Upper lobe of right lung (tissue), 1 donor: ENCODE results near the gene KLK15. TPM values are rescaled to one million over a fixed set of nuclear protein-coding genes. Genes with fewer than 3 reads are reported as not detected.
"Not testable (repeated sequence)": the region's sequence is repeated elsewhere in the genome, so short reads cannot be mapped to it uniquely, and the experiment has no call there.

ENCODE experiments used
- ATAC-seq: fragments of 200-7000 bp; cut with Tn5 transposase; one replicate; pipeline ENCODE4 v1.9.1; 2020; ENCODE audit warnings: mild to moderate bottlenecking, moderate library complexity
- DNase-seq: peaks from one replicate; pipeline ENCODE4 v3.0.0-alpha.2; 2020
- H3K27ac ChIP-seq: fragments of 200-600 bp; one replicate; pipeline ENCODE4 v1.8.0; 2022
- H3K27me3 ChIP-seq: fragments of 200-600 bp; one replicate; pipeline ENCODE4 v1.8.0; 2022; ENCODE audit warnings: mild to moderate bottlenecking
- H3K36me3 ChIP-seq: fragments of 200-600 bp; one replicate; pipeline ENCODE4 v1.8.0; 2022
- H3K4me1 ChIP-seq: fragments of 200-600 bp; one replicate; pipeline ENCODE4 v1.8.0; 2022
- H3K4me3 ChIP-seq: fragments of 200-600 bp; one replicate; pipeline ENCODE4 v1.8.0; 2022; ENCODE audit warnings: mild to moderate bottlenecking
- H3K9me3 ChIP-seq: fragments of 200-600 bp; one replicate; pipeline ENCODE4 v1.8.0; 2022
- intact Hi-C: fragments of 100-400 bp; cut with DNase I; formaldehyde crosslinking; loops from one replicate; pipeline ENCODE4 v1.11.0; 2022
- total RNA-seq: library from RNA; stranded (reverse); fragmentation: NEBNext Ultra II Directional; extraction: Animal tissue kit (Norgen Biotek cat#: 25700); gene quantifications from one replicate; pipeline ENCODE4 v1.2.1, GENCODE V29; 2021
- TF ChIP-seq, protein P1 (sequence below): fragments of 200-600 bp; IDR thresholded peaks from one replicate; pipeline ENCODE4 v1.8.0; 2022; ENCODE audit warnings: antibody characterized with exemption
- donor health status: DM: no; HTN: yes; CAD: no; lungs with severe emphysema.

The KLK15 gene
- total RNA-seq, 1 donor from 2014 or later: not detected

DNA sequence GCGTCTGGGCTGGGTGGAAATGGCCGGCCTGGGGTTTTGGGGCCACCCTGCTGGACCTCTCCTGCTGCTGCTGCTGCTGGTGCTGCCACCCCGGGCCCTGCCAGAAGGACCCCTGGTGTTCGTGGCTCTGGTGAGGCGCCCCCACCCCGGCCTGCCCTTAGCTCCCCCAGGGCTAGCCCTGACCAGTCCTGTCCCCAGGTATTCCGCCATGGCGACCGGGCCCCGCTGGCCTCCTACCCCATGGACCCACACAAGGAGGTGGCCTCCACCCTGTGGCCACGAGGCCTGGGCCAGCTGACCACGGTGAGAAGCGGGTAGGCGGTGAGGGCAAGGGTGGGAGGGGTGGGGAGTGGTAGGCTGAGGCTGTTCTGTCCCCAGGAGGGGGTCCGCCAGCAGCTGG lies 43.0 kb downstream of the KLK15 start, which contains the start of gene ACP4:
TSS of gene ACP4 (plus strand) at position 20 of the 400 bp plus-strand sequence. CDS start at position 20, 0 bp downstream.
- H3K27ac ChIP-seq: no peak within 1 kb of the TSS
- TF ChIP-seq, protein P1, sequence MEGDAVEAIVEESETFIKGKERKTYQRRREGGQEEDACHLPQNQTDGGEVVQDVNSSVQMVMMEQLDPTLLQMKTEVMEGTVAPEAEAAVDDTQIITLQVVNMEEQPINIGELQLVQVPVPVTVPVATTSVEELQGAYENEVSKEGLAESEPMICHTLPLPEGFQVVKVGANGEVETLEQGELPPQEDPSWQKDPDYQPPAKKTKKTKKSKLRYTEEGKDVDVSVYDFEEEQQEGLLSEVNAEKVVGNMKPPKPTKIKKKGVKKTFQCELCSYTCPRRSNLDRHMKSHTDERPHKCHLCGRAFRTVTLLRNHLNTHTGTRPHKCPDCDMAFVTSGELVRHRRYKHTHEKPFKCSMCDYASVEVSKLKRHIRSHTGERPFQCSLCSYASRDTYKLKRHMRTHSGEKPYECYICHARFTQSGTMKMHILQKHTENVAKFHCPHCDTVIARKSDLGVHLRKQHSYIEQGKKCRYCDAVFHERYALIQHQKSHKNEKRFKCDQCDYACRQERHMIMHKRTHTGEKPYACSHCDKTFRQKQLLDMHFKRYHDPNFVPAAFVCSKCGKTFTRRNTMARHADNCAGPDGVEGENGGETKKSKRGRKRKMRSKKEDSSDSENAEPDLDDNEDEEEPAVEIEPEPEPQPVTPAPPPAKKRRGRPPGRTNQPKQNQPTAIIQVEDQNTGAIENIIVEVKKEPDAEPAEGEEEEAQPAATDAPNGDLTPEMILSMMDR: no peak
- no peak within 1 kb of the TSS for H3K4me3 ChIP-seq
- ATAC-seq (peak; percentile 4), DNase-seq (no peak)
- intact Hi-C loops: no loop called here
- H3K36me3 ChIP-seq: no peaks in the 10 kb centered on the region
- no peaks in the 10 kb centered on the region for H3K9me3 ChIP-seq
- no peaks in the 10 kb centered on the region for H3K27me3 ChIP-seq
- H3K4me1 ChIP-seq: no peaks in the 10 kb centered on the region

DNA sequence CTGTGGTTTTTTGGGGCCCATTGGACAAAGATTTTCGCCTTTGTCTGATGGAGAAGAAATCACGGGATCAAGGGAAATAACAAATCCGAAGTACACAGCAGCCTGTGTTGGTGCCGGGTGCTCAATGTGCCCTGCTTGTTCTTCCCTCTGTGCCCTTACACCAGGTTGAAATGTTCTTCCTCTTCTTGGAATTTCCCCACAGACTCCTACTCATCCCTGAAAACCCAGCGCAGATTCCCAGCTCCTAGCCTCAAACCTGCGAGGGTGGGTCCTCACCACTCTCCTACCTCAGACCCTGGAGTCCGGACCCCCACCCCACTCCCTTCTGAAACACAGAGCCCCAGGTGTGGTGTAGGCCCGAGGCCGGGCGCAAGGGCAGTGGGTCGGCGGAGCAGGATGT lies 48.0 kb downstream of the KLK15 start:
- Histone ChIP-seq H3K27me3 (peaks cover 22% of the 10 kb centered on the region), H3K36me3 (no peaks in the 10 kb centered on the region), H3K9me3 (no peaks in the 10 kb centered on the region), H3K4me1 (peaks cover 5% of the 10 kb centered on the region), H3K4me3 (no peak overlapping the region), H3K27ac (no peak overlapping the region)
- intact Hi-C loops: no loop called here
- DNase-seq (no peak), ATAC-seq (no peak)
- TF ChIP-seq, protein P1: no peak

DNA sequence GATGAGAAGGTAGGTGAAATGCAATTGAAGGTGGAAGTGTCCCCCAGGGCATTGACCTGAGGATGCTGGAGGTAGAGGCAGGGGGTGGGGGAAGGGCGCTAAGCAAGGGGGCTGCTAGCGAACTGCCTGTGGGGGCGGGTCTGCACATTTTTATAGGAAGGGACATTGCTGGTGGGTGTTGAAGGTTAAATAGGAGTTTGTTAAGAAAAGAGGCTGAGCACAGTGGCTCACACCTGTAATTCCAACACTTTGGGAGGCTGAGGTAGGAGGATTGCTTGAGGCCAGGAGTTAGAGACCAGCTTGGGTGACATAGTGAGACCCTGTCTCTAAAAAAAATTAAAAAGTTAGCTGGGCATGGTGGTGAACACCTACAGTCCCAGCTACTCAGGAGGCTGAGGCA lies 48.7 kb downstream of the KLK15 start:
- Histone ChIP-seq H3K36me3 (no peaks in the 10 kb centered on the region), H3K27me3 (peaks cover 28% of the 10 kb centered on the region), H3K4me1 (peaks cover 5% of the 10 kb centered on the region), H3K27ac (no peak overlapping the region), H3K9me3 (no peaks in the 10 kb centered on the region), H3K4me3 (no peak overlapping the region)
- intact Hi-C loops: no loop called here
- TF ChIP-seq, protein P1: no peak
- no peak for ATAC-seq
- no peak for DNase-seq

DNA sequence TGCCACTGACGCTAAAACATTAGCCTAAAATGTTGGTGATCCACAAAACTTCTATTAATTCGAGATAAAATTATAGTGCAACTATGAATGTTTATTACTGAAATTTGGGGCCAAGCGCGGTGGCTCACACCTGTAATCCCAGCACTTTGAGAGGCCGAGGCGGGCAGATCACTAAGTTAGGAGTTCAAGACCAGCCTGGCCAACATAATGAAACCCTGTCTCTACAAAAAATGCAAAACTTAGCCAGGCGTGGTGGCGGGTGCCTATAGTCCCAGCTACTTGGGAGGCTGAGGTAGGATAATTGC lies 49.6 kb downstream of the KLK15 start:
- H3K27ac ChIP-seq, ATAC-seq, intact Hi-C loops, H3K9me3 ChIP-seq, H3K36me3 ChIP-seq, H3K4me1 ChIP-seq, DNase-seq, H3K4me3 ChIP-seq: not testable (repeated sequence)
- peaks cover 36% of the 10 kb centered on the region for H3K27me3 ChIP-seq

DNA sequence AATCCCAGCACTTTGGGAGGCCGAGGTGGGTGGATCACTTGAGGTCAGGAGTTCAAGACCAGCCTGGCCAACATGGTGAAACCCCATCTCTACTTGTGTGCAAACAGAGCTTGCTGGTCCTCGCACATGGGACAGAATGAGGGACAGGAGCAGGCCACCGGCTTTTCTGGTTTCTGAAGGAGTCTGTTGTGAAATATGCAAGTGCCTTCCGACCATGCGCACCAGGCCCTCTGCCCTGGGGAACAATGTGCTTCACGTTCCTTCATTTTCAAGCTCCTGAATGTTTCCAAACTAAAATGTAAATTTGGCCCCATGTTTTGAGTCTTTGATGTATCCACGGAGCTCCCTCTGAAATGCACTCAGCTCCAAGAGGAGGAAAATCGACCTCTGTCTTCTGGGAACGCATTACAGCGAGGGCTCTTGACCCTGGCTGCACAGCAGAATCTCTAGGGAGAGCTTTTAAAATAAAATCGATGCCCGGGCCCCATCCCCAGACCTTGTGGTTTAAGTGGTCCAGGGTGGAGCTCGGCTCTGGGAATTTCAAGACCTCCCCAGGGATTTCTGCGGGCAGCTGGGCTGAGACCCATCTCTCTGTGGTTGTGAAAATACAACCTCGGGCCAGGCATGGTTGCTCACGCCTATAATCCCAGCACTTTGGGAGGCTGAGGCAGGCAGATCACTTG lies 52.5 kb downstream of the KLK15 start:
- intact Hi-C loops: no loop called here

More for the DNA sequence above, 52.5 kb downstream of the KLK15 start:
- Histone ChIP-seq H3K36me3 (no peaks in the 10 kb centered on the region), H3K4me1 (peaks cover 10% of the 10 kb centered on the region), H3K4me3 (no peak overlapping the region), H3K9me3 (no peaks in the 10 kb centered on the region), H3K27me3 (peaks cover 59% of the 10 kb centered on the region), H3K27ac (no peak overlapping the region)
- DNase-seq (no peak), ATAC-seq (peak; percentile 74)
- TF ChIP-seq, protein P1: no peak
